NCI-H524 (cell line): ENCODE results near the gene PRRC1.
"Not testable (repeated sequence)": the region's sequence is repeated elsewhere in the genome, so short reads cannot be mapped to it uniquely, and the experiment has no call there.

Experiments used
- DNase-seq, 2 experiments: peaks; one replicate each; lab custom pipeline; 2025; lab: John Stamatoyannopoulos, UW

Gene PRRC1

DNA sequence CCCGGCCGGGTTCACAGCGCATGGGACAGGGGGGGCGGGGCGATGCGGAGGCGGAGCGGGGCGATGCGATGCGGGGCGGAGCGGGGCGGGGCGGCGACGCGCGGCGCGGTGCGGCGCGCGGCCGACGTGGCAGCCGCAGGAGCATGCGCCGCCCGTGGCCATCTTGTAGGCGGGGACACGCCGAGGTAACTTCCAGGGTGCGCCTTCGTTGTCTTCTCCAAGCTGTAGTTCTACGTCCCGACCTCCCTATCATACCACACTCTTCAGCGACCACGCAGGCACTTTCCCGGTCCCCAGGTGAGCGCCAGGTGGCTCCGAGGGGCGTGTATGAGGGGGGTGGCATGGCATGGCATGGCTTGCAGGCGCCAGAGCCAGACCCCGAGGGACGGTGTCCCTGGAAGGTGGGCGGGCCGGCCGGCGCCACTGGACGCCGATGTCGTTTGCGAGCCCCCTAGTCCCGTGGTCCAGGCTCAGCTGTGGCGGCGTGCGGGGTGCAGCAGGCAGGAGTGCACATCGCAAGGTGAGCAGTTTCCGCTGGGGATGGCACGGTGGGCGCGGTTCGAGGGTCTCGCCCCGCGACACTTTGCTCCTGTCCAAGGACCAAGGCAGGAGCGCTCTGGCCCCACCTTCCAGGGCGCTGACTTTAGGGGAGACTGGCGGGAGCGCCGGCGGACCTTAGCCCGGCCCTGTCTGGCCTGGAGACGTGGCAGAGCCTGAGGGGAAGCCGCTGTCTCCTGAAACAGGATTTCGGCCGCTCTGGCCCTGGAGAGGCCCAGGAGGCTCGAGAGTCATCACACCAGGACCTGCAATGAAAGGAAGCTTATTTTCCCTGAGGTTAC is at the start of gene PRRC1:
Gene PRRC1 (plus strand): TSS at position 161 of the 839 bp plus-strand sequence. CDS start 5,840 bp downstream, outside the sequence.
- DNase-seq = peak; percentile 62 to 72

DNA sequence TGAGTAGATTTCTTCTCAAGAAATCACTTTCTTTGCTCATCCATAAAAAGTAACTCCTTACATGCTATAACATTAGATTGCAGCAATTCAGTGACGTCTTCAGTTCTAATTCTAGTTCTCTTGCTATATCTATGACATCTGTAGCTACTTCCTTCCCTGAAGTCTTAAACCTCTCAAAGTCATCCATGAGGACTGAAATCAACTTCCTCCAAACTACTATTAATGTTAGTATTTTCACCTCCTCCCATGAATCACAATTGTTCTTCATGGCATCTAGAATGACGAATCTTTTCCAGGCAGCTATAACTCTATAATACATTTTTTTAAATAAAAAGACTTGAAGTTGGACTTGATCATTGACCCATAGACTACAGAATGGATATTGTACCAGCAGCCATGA is 46.2 kb upstream of the PRRC1 start:
- DNase-seq = no peak

- DNase-seq = no peak
Observed at GRCh38 chr5:127472700-127473099, 44.7 kb upstream of the PRRC1 start.

DNA sequence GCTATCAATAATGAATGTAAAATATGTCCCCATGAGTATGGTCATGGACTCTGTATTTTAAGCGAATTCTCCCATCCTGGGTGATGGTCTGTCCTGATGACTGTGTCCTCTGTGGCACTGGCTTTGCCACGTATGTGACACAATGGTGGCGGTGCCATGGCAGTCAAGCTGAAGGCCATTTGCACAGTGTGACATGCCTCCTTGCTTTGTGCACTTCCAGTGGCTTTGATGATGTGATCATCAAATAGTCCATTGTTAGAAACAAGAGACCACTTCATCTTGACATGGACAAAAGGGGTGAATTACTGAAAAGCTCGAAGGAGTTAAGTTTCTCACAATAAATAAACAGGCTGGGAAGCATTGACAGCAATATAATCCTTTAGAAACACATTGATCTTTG is 31.0 kb upstream of the PRRC1 start:
- no peak for DNase-seq

- DNase-seq = peak; percentile 1 to 62
Observed at GRCh38 chr5:127492854-127493738, 24.3 kb upstream of the PRRC1 start.

- no peak for DNase-seq
Observed at GRCh38 chr5:127498548-127498947, 18.9 kb upstream of the PRRC1 start.

- DNase-seq = no peak
Observed at GRCh38 chr5:127505905-127506304, 11.5 kb upstream of the PRRC1 start.

- no peak for DNase-seq
Observed at GRCh38 chr5:127506616-127507015, 10.8 kb upstream of the PRRC1 start.

GRCh38 chr5:127508644-127509373 is 8.6 kb upstream of the PRRC1 start:
- DNase-seq = no peak

- no peak for DNase-seq
Observed at GRCh38 chr5:127513408-127513970, 4.0 kb upstream of the PRRC1 start.

DNA sequence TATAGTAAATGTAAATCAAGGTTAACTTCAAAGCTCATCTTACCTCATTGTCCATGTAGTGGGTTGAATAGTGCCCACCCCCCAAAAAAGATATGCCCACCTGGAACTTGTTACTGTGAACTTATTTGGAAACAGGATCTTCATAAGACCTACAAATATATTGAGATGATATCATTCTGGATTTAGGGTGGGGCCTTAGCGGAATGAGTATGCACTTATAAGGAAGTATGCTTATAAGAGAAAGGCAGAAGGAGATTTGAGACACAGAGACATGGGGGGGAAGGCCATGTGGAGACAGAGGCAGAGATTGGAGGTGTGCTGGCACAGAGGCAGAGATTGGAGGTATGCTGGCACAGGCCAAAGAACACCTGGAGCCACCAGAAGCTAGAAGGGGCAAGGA is 2.6 kb upstream of the PRRC1 start:
- no peak for DNase-seq

DNA sequence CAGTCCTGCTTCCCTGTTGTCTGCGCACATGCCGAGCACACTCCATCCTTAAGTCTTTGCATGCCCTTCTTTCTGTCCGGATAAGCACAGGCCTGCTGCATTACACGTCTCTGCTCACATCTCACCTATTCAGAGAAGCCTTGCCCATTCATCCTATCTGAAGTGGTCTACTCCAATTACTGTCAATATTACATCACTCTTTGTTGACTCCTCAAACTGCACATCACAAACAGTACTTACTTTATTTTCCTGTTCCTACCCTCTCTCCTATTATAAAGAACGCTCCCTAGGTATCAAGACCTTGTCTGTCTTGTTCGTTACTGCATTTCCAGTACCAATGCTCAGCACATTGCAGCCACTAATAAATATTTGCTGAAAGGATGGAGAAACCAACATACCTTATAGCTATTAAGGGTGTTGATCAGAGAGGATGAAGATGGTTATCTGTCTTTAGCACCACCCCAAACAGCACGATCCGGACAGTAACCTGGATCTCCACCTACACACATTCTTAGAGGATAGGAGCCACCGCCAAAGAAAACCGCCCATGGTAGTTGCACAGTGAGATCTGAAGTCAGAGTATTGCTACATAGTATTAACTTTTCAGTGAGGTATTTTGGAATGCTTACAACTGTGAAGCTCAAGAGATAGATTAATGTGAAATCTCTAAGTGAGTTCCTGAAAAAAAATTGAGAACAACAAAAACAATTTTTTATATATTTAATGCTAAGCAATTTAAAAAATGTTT is 1.6 kb upstream of the PRRC1 start:
- DNase-seq = no peak

- peak in 1 of 2 experiments; percentile 62 for DNase-seq
Observed at GRCh38 chr5:127517110-127517479, 345 bp upstream of the PRRC1 start.

GRCh38 chr5:127518319-127518621 is 830 bp downstream of the PRRC1 start:
- no peak for DNase-seq

- no peak for DNase-seq
Observed at GRCh38 chr5:127519527-127519926, 2.1 kb downstream of the PRRC1 start.

- no peak for DNase-seq
Observed at GRCh38 chr5:127521138-127521770, 3.8 kb downstream of the PRRC1 start.

DNA sequence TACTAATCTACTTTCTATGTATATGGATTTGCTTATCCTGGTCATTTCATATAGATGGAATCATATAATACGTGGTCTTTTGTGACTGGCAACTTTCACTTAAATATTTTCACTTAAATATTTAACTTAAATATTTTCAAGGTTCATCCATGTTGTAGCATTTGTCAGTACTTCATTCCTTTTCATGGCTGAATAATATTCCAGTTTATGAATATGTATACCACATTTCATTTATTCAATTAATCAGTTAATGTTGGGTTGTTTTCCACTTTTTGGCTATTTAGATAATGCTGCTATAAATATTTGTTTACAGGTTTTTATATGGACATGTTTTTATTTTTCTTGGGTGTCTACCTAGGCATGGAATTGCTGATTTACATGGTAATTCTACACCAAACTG is 7.7 kb downstream of the PRRC1 start:
- DNase-seq = no peak

DNA sequence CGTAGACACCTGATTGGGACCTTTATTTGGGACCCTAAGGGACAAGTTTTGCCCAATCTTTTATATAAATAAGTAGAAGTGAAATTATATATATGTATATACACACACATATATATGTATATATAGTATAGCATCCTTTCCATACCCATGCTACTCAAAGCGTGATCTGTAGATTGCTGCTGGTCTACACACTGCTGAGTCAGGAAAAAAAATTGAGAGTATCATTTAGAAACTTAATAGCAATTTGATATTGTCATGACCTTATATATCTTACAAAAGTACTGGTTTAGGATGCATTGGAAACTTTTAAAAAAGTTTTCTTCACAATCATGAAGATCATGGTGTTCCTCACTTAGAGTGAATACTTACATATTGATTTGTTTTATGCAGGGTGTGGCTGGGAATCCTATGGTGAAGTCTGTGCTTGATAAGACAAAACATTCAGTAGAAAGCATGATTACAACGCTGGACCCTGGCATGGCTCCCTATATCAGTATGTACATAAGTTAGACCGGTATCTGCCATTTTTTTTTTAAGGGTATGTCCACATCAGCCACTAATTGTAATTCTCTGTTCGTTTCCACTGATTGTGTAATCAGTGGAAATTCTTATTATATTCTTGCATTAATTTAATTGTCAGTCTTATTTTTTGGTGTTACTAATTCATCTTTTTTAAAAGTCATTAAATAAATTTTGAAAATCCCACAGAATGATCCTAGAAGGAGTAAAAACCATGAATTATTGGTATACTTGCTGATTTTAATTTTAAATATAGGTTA is 12.7 kb downstream of the PRRC1 start:
- no peak for DNase-seq

GRCh38 chr5:127536687-127537086 is 19.2 kb downstream of the PRRC1 start:
- peak in 1 of 2 experiments; percentile 17 for DNase-seq

- not testable (repeated sequence) for DNase-seq
Observed at GRCh38 chr5:127540553-127540952, 23.1 kb downstream of the PRRC1 start.
